Stimulated activated CD8-positive, alpha-beta memory T cell treated with anti-CD3 and anti-CD28 coated beads, Interleukin-12 subunit alpha, Interleukin-12 subunit beta, amount 100 ng/mL, for 4 hours (primary cell): ENCODE results near the gene PFDN4.

Experiments
- DNase-seq: peaks from one replicate; pipeline ENCODE4 v3.0.0-alpha.2; 2020; ENCODE audit warnings: low read depth

PFDN4 gene

DNA sequence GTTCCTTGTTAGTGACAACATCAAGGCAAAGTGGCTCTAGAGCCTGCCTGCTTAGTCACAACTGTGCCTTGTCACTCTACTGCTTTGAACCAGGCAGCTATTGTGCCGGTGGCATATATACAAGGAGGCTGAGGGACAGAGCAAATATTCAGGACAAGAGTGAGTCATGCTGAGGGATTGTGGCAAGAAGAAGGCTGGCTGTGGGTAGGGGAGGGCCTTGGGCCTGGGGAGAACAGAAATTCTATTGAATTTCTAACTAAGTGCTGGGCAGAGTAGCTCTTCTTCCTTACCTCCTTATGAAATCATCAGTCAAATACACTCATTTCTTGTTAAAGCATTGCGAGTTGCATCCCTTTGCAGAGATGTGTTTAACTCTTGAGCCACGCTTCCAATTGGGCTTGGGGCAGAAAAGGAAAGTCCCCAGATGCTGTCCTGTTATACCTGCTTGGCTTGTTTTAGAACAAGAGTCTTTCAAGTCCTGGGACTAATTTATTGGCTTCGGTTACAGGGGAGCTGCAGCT is 59.7 kb downstream of the PFDN4 start:
- no peak for DNase-seq

DNA sequence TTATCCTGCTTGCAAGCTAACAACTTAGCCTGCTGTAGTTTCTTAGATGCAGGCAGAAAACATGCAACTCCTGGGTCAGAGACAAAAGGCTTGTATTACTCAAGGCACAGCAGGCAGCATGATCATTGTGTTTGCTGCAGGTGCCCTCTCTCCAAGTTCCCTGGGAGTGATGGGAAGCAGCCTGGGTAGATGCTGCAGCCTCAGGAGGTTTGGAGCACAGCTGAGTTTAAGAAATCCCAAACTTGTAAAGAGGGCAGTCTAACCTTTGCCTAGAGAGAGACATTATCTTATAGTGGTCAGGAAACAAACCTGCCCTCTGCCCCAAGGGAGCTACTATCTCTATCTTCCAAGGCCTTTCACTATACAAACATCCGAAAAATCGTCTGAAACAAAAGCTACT is 61.1 kb downstream of the PFDN4 start:
- DNase-seq: no peak
